Measurements from ENCODE around the gene HCFC1R1. TPM values are rescaled to one million over a fixed set of nuclear protein-coding genes. Genes with fewer than 3 reads are reported as not detected.

HCFC1R1 gene
- total and polyA plus RNA-seq, 2 donors: 19.0 to 56.0 TPM

- Histone ChIP-seq H3K27me3 (ENCODE audit: control insufficient read depth in 2 of 2, insufficient read depth in 1 of 2, low read length in 1 of 2) (no peaks in the 10 kb centered on the region), H3K4me1 (ENCODE audit: control insufficient read depth in 2 of 2, insufficient read depth in 2 of 2, low read length in 2 of 2) (peaks cover 41 to 83% of the 10 kb centered on the region in 2 donors), H3K4me3 (ENCODE audit: low read length in 2 of 2) (peak overlapping the region in 1 of 2 donors; percentile 83), H3K27ac (ENCODE audit: low read depth in 1 of 2, low read length in 1 of 2) (peak overlapping the region; percentile 37 to 53), H3K9me3 (ENCODE audit: control insufficient read depth in 2 of 2, insufficient read depth in 1 of 2, low read length in 1 of 2) (no peaks in the 10 kb centered on the region), H3K36me3 (ENCODE audit: control insufficient read depth in 2 of 2, insufficient read depth in 2 of 2, low read length in 1 of 2) (peaks cover 13 to 19% of the 10 kb centered on the region in 2 donors)
- DNase-seq (ENCODE audit: low read depth in 6 of 9, low spot score in 9 of 9): no peak
- WGBS: 80% methylated on average over 4 of the region's 4 CpGs
Measured at GRCh38 chr16:3068487-3068886, 44.7 kb upstream of the HCFC1R1 start.

DNA sequence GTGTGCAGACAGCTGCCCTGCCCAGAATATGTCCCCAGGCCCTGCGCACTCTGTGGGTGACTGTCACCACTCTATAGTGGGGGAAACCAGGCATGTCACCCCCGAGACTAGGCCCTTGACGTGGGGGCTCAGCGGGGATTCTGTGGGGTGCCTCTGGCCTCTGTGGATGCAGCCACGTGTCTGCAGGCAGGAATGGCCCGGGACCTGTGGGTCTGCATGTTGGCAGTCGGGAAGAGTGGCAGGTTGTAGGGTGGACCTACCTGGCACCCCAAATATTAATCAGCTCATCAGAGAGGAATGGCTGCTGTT lies 42.7 kb upstream of the HCFC1R1 start:
- Histone ChIP-seq H3K27me3 (ENCODE audit: control insufficient read depth in 2 of 2, insufficient read depth in 1 of 2, low read length in 1 of 2) (no peaks in the 10 kb centered on the region), H3K27ac (ENCODE audit: low read depth in 1 of 2, low read length in 1 of 2) (peak overlapping the region; percentile 38 to 51), H3K4me3 (ENCODE audit: low read length in 2 of 2) (peak overlapping the region; percentile 50 to 83), H3K9me3 (ENCODE audit: control insufficient read depth in 2 of 2, insufficient read depth in 1 of 2, low read length in 1 of 2) (no peaks in the 10 kb centered on the region), H3K36me3 (ENCODE audit: control insufficient read depth in 2 of 2, insufficient read depth in 2 of 2, low read length in 1 of 2) (peaks cover 13 to 19% of the 10 kb centered on the region in 2 donors), H3K4me1 (ENCODE audit: control insufficient read depth in 2 of 2, insufficient read depth in 2 of 2, low read length in 2 of 2) (peaks cover 32 to 70% of the 10 kb centered on the region in 2 donors)
- WGBS: 89% methylated on average over 7 of the region's 7 CpGs
- DNase-seq (ENCODE audit: low read depth in 6 of 9, low spot score in 9 of 9): no peak

DNA sequence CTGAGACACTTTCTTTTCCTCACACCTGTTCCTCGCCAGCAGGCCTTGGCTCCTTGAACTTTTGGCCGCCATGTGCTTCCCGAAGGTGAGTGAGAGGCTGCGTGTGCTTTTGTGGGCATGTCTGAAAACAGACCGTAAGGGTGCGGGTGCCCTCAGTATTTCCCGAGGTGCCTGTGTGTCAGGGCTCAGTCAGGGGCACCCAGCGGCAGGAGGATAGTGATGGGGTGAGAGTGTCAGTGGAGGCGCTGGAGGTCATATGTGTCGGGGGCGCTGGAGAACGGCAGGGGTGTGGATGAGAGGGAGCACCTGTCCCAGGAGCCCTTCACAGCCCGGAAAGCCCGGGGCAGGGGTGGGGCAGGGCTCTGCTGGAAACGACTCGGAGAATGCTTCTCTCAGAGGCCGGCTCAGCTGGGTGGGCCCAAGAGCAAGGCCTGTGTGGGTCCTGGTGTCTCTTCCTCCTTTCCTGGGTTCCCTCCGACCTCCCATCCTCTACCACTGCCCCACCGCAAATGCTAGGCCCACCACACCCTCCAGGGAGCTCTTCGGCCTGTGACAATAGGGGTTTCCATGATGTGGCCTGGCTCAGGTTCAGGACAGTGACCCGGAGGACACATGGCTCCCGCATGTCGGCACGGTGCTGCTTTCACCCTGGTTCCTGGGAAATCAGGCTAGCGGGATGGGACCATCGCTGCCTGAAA lies 42.1 kb upstream of the HCFC1R1 start:
- H3K4me1 ChIP-seq (ENCODE audit: control insufficient read depth in 2 of 2, insufficient read depth in 2 of 2, low read length in 2 of 2): peaks cover 27 to 67% of the 10 kb centered on the region in 2 donors
- no peaks in the 10 kb centered on the region for H3K27me3 ChIP-seq (ENCODE audit: control insufficient read depth in 2 of 2, insufficient read depth in 1 of 2, low read length in 1 of 2)
- H3K4me3 ChIP-seq (ENCODE audit: low read length in 2 of 2): peak overlapping the region; percentile 50 to 83
- H3K36me3 ChIP-seq (ENCODE audit: control insufficient read depth in 2 of 2, insufficient read depth in 2 of 2, low read length in 1 of 2): peaks cover 13 to 19% of the 10 kb centered on the region in 2 donors
- no peak for DNase-seq (ENCODE audit: low read depth in 6 of 9, low spot score in 9 of 9)
- WGBS: 85% methylated on average over 26 of the region's 26 CpGs
- H3K27ac ChIP-seq (ENCODE audit: low read depth in 1 of 2, low read length in 1 of 2): peak overlapping the region; percentile 51 to 64
- H3K9me3 ChIP-seq (ENCODE audit: control insufficient read depth in 2 of 2, insufficient read depth in 1 of 2, low read length in 1 of 2): no peaks in the 10 kb centered on the region

DNA sequence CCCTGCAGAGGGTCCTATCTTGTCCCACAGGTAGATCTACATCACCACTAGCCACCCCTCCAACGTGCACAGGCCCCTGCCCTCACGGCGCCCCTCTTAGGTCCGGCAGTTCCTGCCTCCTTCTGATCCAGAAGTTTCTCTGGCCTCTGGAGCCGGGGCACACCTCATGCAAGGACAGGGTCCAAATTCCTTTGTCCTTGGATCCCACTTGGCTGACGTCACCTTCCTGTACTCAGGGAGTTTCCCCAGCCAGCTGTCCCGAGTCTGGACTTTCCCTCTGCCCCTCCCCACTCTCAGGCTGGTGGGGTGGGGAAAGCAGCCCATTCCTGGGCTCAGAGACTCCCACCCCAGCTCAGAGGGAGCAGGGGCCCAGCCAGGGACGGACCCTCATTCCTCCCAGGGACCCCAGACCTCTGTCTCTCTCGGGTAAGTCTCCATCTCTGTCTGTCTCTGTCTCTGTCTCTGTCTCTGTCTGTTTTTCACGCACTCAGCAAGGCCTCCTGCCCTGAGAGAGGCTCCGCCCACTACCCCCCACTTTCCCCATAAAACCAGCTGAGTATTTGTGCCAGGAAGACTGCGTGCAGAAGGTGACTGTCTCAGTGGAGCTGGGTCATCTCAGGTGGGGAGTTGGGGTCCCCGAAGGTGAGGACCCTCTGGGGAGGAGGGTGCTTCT lies 41.5 kb upstream of the HCFC1R1 start, which contains the start of gene IL32:
IL32 (plus strand) TSS at position 572 of the 673 bp plus-strand sequence. CDS start 172 bp downstream, outside the sequence.
- WGBS: 82% methylated on average over 13 of the region's 13 CpGs
- peak in 4 of 9 donors; percentile 55 to 77 (median 70) for DNase-seq (ENCODE audit: low read depth in 6 of 9, low spot score in 9 of 9)
- Histone ChIP-seq H3K4me1 (ENCODE audit: control insufficient read depth in 2 of 2, insufficient read depth in 2 of 2, low read length in 2 of 2) (peaks cover 27 to 64% of the 10 kb centered on the region in 2 donors), H3K27me3 (ENCODE audit: control insufficient read depth in 2 of 2, insufficient read depth in 1 of 2, low read length in 1 of 2) (no peaks in the 10 kb centered on the region), H3K9me3 (ENCODE audit: control insufficient read depth in 2 of 2, insufficient read depth in 1 of 2, low read length in 1 of 2) (no peaks in the 10 kb centered on the region), H3K36me3 (ENCODE audit: control insufficient read depth in 2 of 2, insufficient read depth in 2 of 2, low read length in 1 of 2) (peaks cover 13 to 19% of the 10 kb centered on the region in 2 donors), H3K4me3 (ENCODE audit: low read length in 2 of 2) (peak within 1 kb of the TSS; percentile 50 to 83), H3K27ac (ENCODE audit: low read depth in 1 of 2, low read length in 1 of 2) (peak within 1 kb of the TSS; percentile 51 to 64)

GRCh38 chr16:3063625-3064386 lies 40.1 kb upstream of the HCFC1R1 start:
- WGBS: 98% methylated on average over 8 of the region's 8 CpGs
- peaks cover 34 to 64% of the 10 kb centered on the region in 2 donors for H3K4me1 ChIP-seq (ENCODE audit: control insufficient read depth in 2 of 2, insufficient read depth in 2 of 2, low read length in 2 of 2)
- DNase-seq (ENCODE audit: low read depth in 6 of 9, low spot score in 9 of 9): no peak
- H3K36me3 ChIP-seq (ENCODE audit: control insufficient read depth in 2 of 2, insufficient read depth in 2 of 2, low read length in 1 of 2): peaks cover 3 to 12% of the 10 kb centered on the region in 2 donors
- no peaks in the 10 kb centered on the region for H3K27me3 ChIP-seq (ENCODE audit: control insufficient read depth in 2 of 2, insufficient read depth in 1 of 2, low read length in 1 of 2)
- H3K9me3 ChIP-seq (ENCODE audit: control insufficient read depth in 2 of 2, insufficient read depth in 1 of 2, low read length in 1 of 2): no peaks in the 10 kb centered on the region
- no peak overlapping the region for H3K4me3 ChIP-seq (ENCODE audit: low read length in 2 of 2)
- H3K27ac ChIP-seq (ENCODE audit: low read depth in 1 of 2, low read length in 1 of 2): no peak overlapping the region

- no peak for DNase-seq (ENCODE audit: low read depth in 6 of 9, low spot score in 9 of 9)
- Histone ChIP-seq H3K27ac (ENCODE audit: low read depth in 1 of 2, low read length in 1 of 2) (no peak overlapping the region), H3K4me3 (ENCODE audit: low read length in 2 of 2) (no peak overlapping the region), H3K4me1 (ENCODE audit: control insufficient read depth in 2 of 2, insufficient read depth in 2 of 2, low read length in 2 of 2) (peaks cover 32 to 61% of the 10 kb centered on the region in 2 donors), H3K36me3 (ENCODE audit: control insufficient read depth in 2 of 2, insufficient read depth in 2 of 2, low read length in 1 of 2) (peaks cover 0 to 2% of the 10 kb centered on the region in 2 donors), H3K9me3 (ENCODE audit: control insufficient read depth in 2 of 2, insufficient read depth in 1 of 2, low read length in 1 of 2) (no peaks in the 10 kb centered on the region), H3K27me3 (ENCODE audit: control insufficient read depth in 2 of 2, insufficient read depth in 1 of 2, low read length in 1 of 2) (peaks cover 0 to 5% of the 10 kb centered on the region in 2 donors)
- 98% methylated on average over 6 of the region's 6 CpGs for WGBS
Measured at GRCh38 chr16:3062553-3062952, 38.8 kb upstream of the HCFC1R1 start.

DNA sequence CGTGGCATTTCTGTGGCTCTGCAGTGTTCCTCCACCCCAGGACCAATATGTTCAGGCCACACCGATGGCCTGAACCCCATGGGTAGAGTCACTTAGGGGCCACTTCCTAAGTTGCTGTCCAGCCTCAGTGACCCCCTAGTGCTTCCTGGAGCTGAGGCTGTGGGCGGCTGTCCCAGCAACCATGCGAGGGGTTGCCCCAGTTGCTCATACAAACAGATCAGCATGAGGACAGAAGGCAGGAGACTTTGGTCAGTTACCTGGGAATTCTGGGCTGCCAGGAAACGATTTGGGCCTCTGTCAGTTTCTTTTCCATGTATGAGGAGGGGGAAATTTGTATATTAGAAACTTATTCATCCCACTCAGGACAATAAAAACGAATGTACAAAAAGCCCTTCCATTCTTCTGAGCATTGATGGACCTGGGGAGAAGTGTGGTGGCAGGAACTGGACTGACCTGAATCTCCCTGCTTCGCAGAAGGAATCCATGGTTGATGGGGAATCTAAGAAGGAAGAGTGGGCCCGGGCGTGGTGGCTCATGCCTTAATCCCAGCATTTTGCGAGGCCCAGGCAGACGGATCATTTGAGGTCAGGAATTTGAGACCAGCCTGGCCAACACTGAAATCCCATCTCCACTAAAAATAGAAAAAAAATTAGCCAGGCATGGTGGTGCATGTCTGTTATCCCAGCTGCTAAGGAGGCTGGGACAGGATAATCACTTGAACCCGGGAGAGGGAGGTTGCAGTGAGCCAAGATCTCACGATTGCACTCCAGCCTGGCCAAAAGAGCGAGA lies 36.8 kb upstream of the HCFC1R1 start:
- WGBS: 90% methylated on average over 14 of the region's 14 CpGs
- DNase-seq (ENCODE audit: low read depth in 6 of 9, low spot score in 9 of 9): no peak
- peaks cover 30 to 49% of the 10 kb centered on the region in 2 donors for H3K4me1 ChIP-seq (ENCODE audit: control insufficient read depth in 2 of 2, insufficient read depth in 2 of 2, low read length in 2 of 2)
- no peak overlapping the region for H3K4me3 ChIP-seq (ENCODE audit: low read length in 2 of 2)
- H3K27me3 ChIP-seq (ENCODE audit: control insufficient read depth in 2 of 2, insufficient read depth in 1 of 2, low read length in 1 of 2): peaks cover 0 to 5% of the 10 kb centered on the region in 2 donors
- peaks cover 0 to 8% of the 10 kb centered on the region in 2 donors for H3K36me3 ChIP-seq (ENCODE audit: control insufficient read depth in 2 of 2, insufficient read depth in 2 of 2, low read length in 1 of 2)
- no peak overlapping the region for H3K27ac ChIP-seq (ENCODE audit: low read depth in 1 of 2, low read length in 1 of 2)
- H3K9me3 ChIP-seq (ENCODE audit: control insufficient read depth in 2 of 2, insufficient read depth in 1 of 2, low read length in 1 of 2): no peaks in the 10 kb centered on the region

- peak overlapping the region; percentile 82 to 89 for H3K4me3 ChIP-seq (ENCODE audit: low read length in 2 of 2)
- 77% methylated on average over 9 of the region's 9 CpGs for WGBS
- no peaks in the 10 kb centered on the region for H3K9me3 ChIP-seq (ENCODE audit: control insufficient read depth in 2 of 2, insufficient read depth in 1 of 2, low read length in 1 of 2)
- H3K4me1 ChIP-seq (ENCODE audit: control insufficient read depth in 2 of 2, insufficient read depth in 2 of 2, low read length in 2 of 2): peaks cover 24 to 49% of the 10 kb centered on the region in 2 donors
- peaks cover 0 to 14% of the 10 kb centered on the region in 2 donors for H3K36me3 ChIP-seq (ENCODE audit: control insufficient read depth in 2 of 2, insufficient read depth in 2 of 2, low read length in 1 of 2)
- H3K27ac ChIP-seq (ENCODE audit: low read depth in 1 of 2, low read length in 1 of 2): peak overlapping the region; percentile 68 to 83
- H3K27me3 ChIP-seq (ENCODE audit: control insufficient read depth in 2 of 2, insufficient read depth in 1 of 2, low read length in 1 of 2): peaks cover 0 to 5% of the 10 kb centered on the region in 2 donors
- no peak for DNase-seq (ENCODE audit: low read depth in 6 of 9, low spot score in 9 of 9)
Measured at GRCh38 chr16:3059723-3060242, 36.0 kb upstream of the HCFC1R1 start.

Measured in thymus (tissue), 11 donors.